MM.1S (cell line): ENCODE measurements around the gene GPSM1.

ENCODE experiments used
- DNase-seq: peaks from one replicate; pipeline ENCODE4 v3.0.0-alpha.2; 2015
- H2AFZ ChIP-seq: fragments of 300-600 bp; sonication (generic); 2 replicates; pipeline ENCODE4 v1.6.0; 2016; ENCODE audit warnings: antibody characterized with exemption, low read length
- H3F3A ChIP-seq: fragments of 300-600 bp; sonication (generic); 2 replicates; pipeline ENCODE4 v1.6.1; 2016; ENCODE audit warnings: mild to moderate bottlenecking, antibody characterized with exemption, low read length, moderate library complexity, mixed read lengths; ENCODE audit not compliant: insufficient read depth
- H3K27ac ChIP-seq: fragments of 300-600 bp; sonication (generic); 2 replicates; pipeline ENCODE4 v1.5.1; 2016; ENCODE audit warnings: mild to moderate bottlenecking, low read length
- H3K27me3 ChIP-seq: fragments of 300-600 bp; sonication (generic); replicated peaks from 2 replicates; pipeline ENCODE4 v1.6.0; 2016; ENCODE audit warnings: low read length; ENCODE audit not compliant: insufficient read depth
- H3K36me3 ChIP-seq: fragments of 300-600 bp; sonication (generic); replicated peaks from 2 replicates; pipeline ENCODE4 v1.6.1; 2016; ENCODE audit warnings: mild to moderate bottlenecking, low read length, mixed read lengths; ENCODE audit not compliant: insufficient read depth
- H3K4me1 ChIP-seq: fragments of 300-600 bp; sonication (generic); 2 replicates; pipeline ENCODE4 v1.6.1; 2016; ENCODE audit warnings: low read length, mixed read lengths
- H3K4me2 ChIP-seq: fragments of 300-600 bp; sonication (generic); 2 replicates; pipeline ENCODE4 v1.6.0; 2016; ENCODE audit warnings: low read depth, low read length
- H3K4me3 ChIP-seq: fragments of 300-600 bp; sonication (generic); 2 replicates; pipeline ENCODE4 v1.5.1; 2016; ENCODE audit warnings: low read length, mixed read lengths
- H3K79me2 ChIP-seq: fragments of 300-600 bp; sonication (generic); 2 replicates; pipeline ENCODE4 v1.6.1; 2016; ENCODE audit warnings: mixed run types, low read length, mixed read lengths
- H3K9ac ChIP-seq: fragments of 300-600 bp; sonication (generic); 2 replicates; pipeline ENCODE4 v1.6.1; 2016; ENCODE audit warnings: low read length, mixed read lengths
- H3K9me2 ChIP-seq: fragments of 300-600 bp; sonication (generic); replicated peaks from 2 replicates; pipeline ENCODE4 v1.6.1; 2016; ENCODE audit warnings: mild to moderate bottlenecking, low read length, mixed read lengths; ENCODE audit not compliant: insufficient read depth
- H3K9me3 ChIP-seq: fragments of 300-600 bp; sonication (generic); replicated peaks from 2 replicates; pipeline ENCODE4 v1.6.1; 2016; ENCODE audit warnings: mild to moderate bottlenecking, low read length, mixed read lengths; ENCODE audit not compliant: insufficient read depth
- H4K20me1 ChIP-seq: fragments of 300-600 bp; sonication (generic); 2 replicates; pipeline ENCODE4 v1.6.1; 2016; ENCODE audit warnings: mild to moderate bottlenecking, low read length, moderate library complexity, mixed read lengths; ENCODE audit not compliant: insufficient read depth
- EZH2 ChIP-seq: fragments of 300-600 bp; sonication (generic); optimal IDR thresholded peaks from 2 replicates; pipeline ENCODE3; 2017; ENCODE audit warnings: low read depth, mild to moderate bottlenecking, antibody characterized with exemption, low read length, mixed read lengths
- EZH2phosphoT487 ChIP-seq: fragments of 300-600 bp; sonication (generic); IDR thresholded peaks from 2 replicates; pipeline ENCODE4 v1.6.1; 2018; ENCODE audit warnings: antibody characterized with exemption, low read length
- TF ChIP-seq, protein P1 (sequence below): fragments of 300-600 bp; sonication (generic); IDR thresholded peaks from 2 replicates; pipeline ENCODE4 v1.5.1; 2016; ENCODE audit warnings: antibody characterized with exemption, low read length, mixed read lengths

The GPSM1 gene

GRCh38 chr9:136333486-136333885 lies 6.1 kb downstream of the GPSM1 start:
- Histone ChIP-seq H3K79me2 (no peaks in the 10 kb centered on the region), H3K4me1 (peaks cover 6% of the 10 kb centered on the region; the same call in 1 of the 2 replicates), H3K9me3 (no peaks in the 10 kb centered on the region), H3K9me2 (no peaks in the 10 kb centered on the region), H3K4me3 (no peak overlapping the region), H4K20me1 (no peaks in the 10 kb centered on the region), H3K36me3 (no peaks in the 10 kb centered on the region), H3K27ac (no peak overlapping the region), H3K4me2 (no peak overlapping the region), H2AFZ (no peak overlapping the region), H3F3A (no peaks in the 10 kb centered on the region), H3K27me3 (peaks cover 100% of the 10 kb centered on the region), H3K9ac (no peak overlapping the region)
- no peak for DNase-seq
- TF ChIP-seq, protein P1, sequence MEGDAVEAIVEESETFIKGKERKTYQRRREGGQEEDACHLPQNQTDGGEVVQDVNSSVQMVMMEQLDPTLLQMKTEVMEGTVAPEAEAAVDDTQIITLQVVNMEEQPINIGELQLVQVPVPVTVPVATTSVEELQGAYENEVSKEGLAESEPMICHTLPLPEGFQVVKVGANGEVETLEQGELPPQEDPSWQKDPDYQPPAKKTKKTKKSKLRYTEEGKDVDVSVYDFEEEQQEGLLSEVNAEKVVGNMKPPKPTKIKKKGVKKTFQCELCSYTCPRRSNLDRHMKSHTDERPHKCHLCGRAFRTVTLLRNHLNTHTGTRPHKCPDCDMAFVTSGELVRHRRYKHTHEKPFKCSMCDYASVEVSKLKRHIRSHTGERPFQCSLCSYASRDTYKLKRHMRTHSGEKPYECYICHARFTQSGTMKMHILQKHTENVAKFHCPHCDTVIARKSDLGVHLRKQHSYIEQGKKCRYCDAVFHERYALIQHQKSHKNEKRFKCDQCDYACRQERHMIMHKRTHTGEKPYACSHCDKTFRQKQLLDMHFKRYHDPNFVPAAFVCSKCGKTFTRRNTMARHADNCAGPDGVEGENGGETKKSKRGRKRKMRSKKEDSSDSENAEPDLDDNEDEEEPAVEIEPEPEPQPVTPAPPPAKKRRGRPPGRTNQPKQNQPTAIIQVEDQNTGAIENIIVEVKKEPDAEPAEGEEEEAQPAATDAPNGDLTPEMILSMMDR, result no peak
- TF ChIP-seq EZH2phosphoT487 (no peak), EZH2 (no peak)

GRCh38 chr9:136334541-136334940 lies 7.2 kb downstream of the GPSM1 start:
- no peaks in the 10 kb centered on the region for H3F3A ChIP-seq
- H3K79me2 ChIP-seq, result no peaks in the 10 kb centered on the region
- no peak overlapping the region for H3K4me3 ChIP-seq
- H3K27me3 ChIP-seq, result peaks cover 96% of the 10 kb centered on the region
- no peaks in the 10 kb centered on the region for H3K9me3 ChIP-seq
- no peak overlapping the region for H3K4me2 ChIP-seq
- no peaks in the 10 kb centered on the region for H4K20me1 ChIP-seq
- H3K27ac ChIP-seq, result no peak overlapping the region
- H2AFZ ChIP-seq, result no peak overlapping the region
- TF ChIP-seq EZH2phosphoT487, result no peak
- no peak for TF ChIP-seq EZH2
- TF ChIP-seq, protein P1, result no peak
- no peaks in the 10 kb centered on the region for H3K9me2 ChIP-seq
- peaks cover 6% of the 10 kb centered on the region; the same call in 1 of the 2 replicates for H3K4me1 ChIP-seq
- no peaks in the 10 kb centered on the region for H3K36me3 ChIP-seq
- H3K9ac ChIP-seq, result no peak overlapping the region
- DNase-seq, result no peak

- H3K4me1 ChIP-seq, result peaks cover 6% of the 10 kb centered on the region; the same call in 1 of the 2 replicates
- H2AFZ ChIP-seq, result no peak overlapping the region
- H3K79me2 ChIP-seq, result no peaks in the 10 kb centered on the region
- TF ChIP-seq EZH2 (no peak), EZH2phosphoT487 (no peak)
- TF ChIP-seq, protein P1, result no peak
- no peak overlapping the region for H3K4me2 ChIP-seq
- H4K20me1 ChIP-seq, result no peaks in the 10 kb centered on the region
- no peaks in the 10 kb centered on the region for H3K36me3 ChIP-seq
- peaks cover 96% of the 10 kb centered on the region for H3K27me3 ChIP-seq
- H3F3A ChIP-seq, result no peaks in the 10 kb centered on the region
- no peak overlapping the region for H3K27ac ChIP-seq
- no peak overlapping the region for H3K4me3 ChIP-seq
- no peaks in the 10 kb centered on the region for H3K9me3 ChIP-seq
- H3K9ac ChIP-seq, result no peak overlapping the region
- DNase-seq, result no peak
- H3K9me2 ChIP-seq, result no peaks in the 10 kb centered on the region
Observed at GRCh38 chr9:136335296-136336155, 8.2 kb downstream of the GPSM1 start.
